Endodermal cell (in vitro differentiated cells): ENCODE measurements around the gene RHBDL1. TPM values are rescaled to one million over a fixed set of nuclear protein-coding genes. Genes with fewer than 3 reads are reported as not detected.
A peak's percentile ranks its signal among the peaks of the same experiment; 100 is the strongest.

Experiments
- DNase-seq: peaks from one replicate; pipeline ENCODE4 v3.0.0-alpha.2; 2017
- H3K27ac ChIP-seq: 2 replicates; pipeline ENCODE4 v1.5.1; 2013; ENCODE audit warnings: mild to moderate bottlenecking, low read depth, low read length, moderate library complexity
- H3K27me3 ChIP-seq: 2 replicates; pipeline ENCODE4 v1.6.1; 2013; ENCODE audit warnings: mild to moderate bottlenecking, low read length, moderate library complexity; ENCODE audit not compliant: insufficient read depth, control insufficient read depth, poor library complexity, severe bottlenecking
- H3K36me3 ChIP-seq: 2 replicates; pipeline ENCODE4 v1.7.0; 2013; ENCODE audit warnings: mild to moderate bottlenecking, low read length, moderate library complexity; ENCODE audit not compliant: control insufficient read depth, insufficient read depth
- H3K4me1 ChIP-seq: one replicate; pipeline ENCODE4 v1.7.0; 2013; ENCODE audit warnings: low read length; ENCODE audit not compliant: control insufficient read depth, insufficient read depth
- H3K4me3 ChIP-seq: 2 replicates; pipeline ENCODE4 v1.5.1; 2013; ENCODE audit warnings: mild to moderate bottlenecking, low read length, moderate library complexity
- H3K9ac ChIP-seq: 2 replicates; pipeline ENCODE4 v1.6.1; 2013; ENCODE audit warnings: mild to moderate bottlenecking, low read length, moderate library complexity; ENCODE audit not compliant: poor library complexity, severe bottlenecking; ENCODE audit errors: extremely low read depth
- H3K9me3 ChIP-seq: 2 replicates; pipeline ENCODE4 v1.6.1; 2013; ENCODE audit warnings: mild to moderate bottlenecking, low read length, moderate library complexity; ENCODE audit not compliant: control insufficient read depth
- H3K27ac Mint-ChIP-seq: 2 replicates; pipeline ENCODE4 v1.8.0; 2020; ENCODE audit warnings: mixed read lengths
- H3K27me3 Mint-ChIP-seq: 2 replicates; pipeline ENCODE4 v1.8.0; 2021; ENCODE audit warnings: mild to moderate bottlenecking, mixed read lengths; ENCODE audit not compliant: insufficient read depth
- H3K36me3 Mint-ChIP-seq: 2 replicates; pipeline ENCODE4 v1.8.0; 2020; ENCODE audit warnings: low read depth, mixed read lengths
- H3K4me1 Mint-ChIP-seq: 2 replicates; pipeline ENCODE4 v1.8.0; 2020; ENCODE audit warnings: mixed read lengths
- H3K4me3 Mint-ChIP-seq: 2 replicates; pipeline ENCODE4 v1.8.0; 2020; ENCODE audit warnings: mild to moderate bottlenecking, moderate library complexity, mixed read lengths
- H3K9me3 Mint-ChIP-seq: 2 replicates; pipeline ENCODE4 v1.8.0; 2020; ENCODE audit warnings: mild to moderate bottlenecking, mixed read lengths
- CTCF ChIP-seq: fragments of 200-600 bp; sonication (generic); conservative IDR thresholded peaks from 2 replicates; pipeline ENCODE4 v1.5.0; 2021; ENCODE audit warnings: antibody characterized with exemption, mild to moderate bottlenecking
- WGBS, 2 experiments: methylation state at CpG; one replicate each; pipeline versions ENCODE4 v1.1.5 to v1.1.7; 2013; ENCODE audit warnings: missing lambda C conversion rate in 2 of 2, mixed read lengths in 1 of 2; ENCODE audit not compliant: insufficient coverage in 1 of 2, insufficient read length in 1 of 2; 5-methylcytosine and 5-hydroxymethylcytosine counted together
- total RNA-seq, 2 donors: library from RNA; stranded (reverse); fragmentation: NEBNext Ultra II Directional in 1 of 2; extraction: Animal tissue kit (Norgen Biotek cat#: 25700) in 1 of 2; gene quantifications; 2 replicates in 1 of 2; 3 replicates in 1 of 2; pipeline ENCODE4 v1.2.1, GENCODE V29; 2021

Gene RHBDL1
- total RNA-seq, 2 donors from 2014 or later = 3.7 to 5.1 TPM

- H3K9me3 Mint-ChIP-seq = no peaks in the 10 kb centered on the region
- Histone ChIP-seq H3K27ac (no peak overlapping the region), H3K4me1 (no peaks in the 10 kb centered on the region), H3K27me3 (no peaks in the 10 kb centered on the region), H3K9me3 (no peaks in the 10 kb centered on the region), H3K9ac (peak overlapping the region; percentile 74), H3K4me3 (peak overlapping the region; percentile 87), H3K36me3 (no peaks in the 10 kb centered on the region)
- no peaks in the 10 kb centered on the region for H3K4me1 Mint-ChIP-seq
- no peak for TF ChIP-seq CTCF
- H3K4me3 Mint-ChIP-seq = peak overlapping the region; percentile 68
- DNase-seq = no peak
- H3K27ac Mint-ChIP-seq = no peak overlapping the region
- H3K27me3 Mint-ChIP-seq = no peaks in the 10 kb centered on the region
- WGBS, 2 experiments = 12 to 29% methylated on average over 17 to 44 of the region's 44 CpGs
- no peaks in the 10 kb centered on the region for H3K36me3 Mint-ChIP-seq
Observed at GRCh38 chr16:649631-650030, 25.8 kb upstream of the RHBDL1 start.

- DNase-seq = no peak
- no peak overlapping the region for H3K4me3 ChIP-seq
- H3K36me3 ChIP-seq = no peaks in the 10 kb centered on the region
- no peaks in the 10 kb centered on the region for H3K36me3 Mint-ChIP-seq
- WGBS, 2 experiments = 94 to 99% methylated on average over 15 to 22 of the region's 22 CpGs
- no peaks in the 10 kb centered on the region for H3K9me3 ChIP-seq
- H3K9ac ChIP-seq = no peak overlapping the region
- no peak overlapping the region for H3K27ac ChIP-seq
- no peak overlapping the region for H3K4me3 Mint-ChIP-seq
- H3K4me1 Mint-ChIP-seq = no peaks in the 10 kb centered on the region
- H3K9me3 Mint-ChIP-seq = no peaks in the 10 kb centered on the region
- no peaks in the 10 kb centered on the region for H3K27me3 Mint-ChIP-seq
- no peak for TF ChIP-seq CTCF
- no peak overlapping the region for H3K27ac Mint-ChIP-seq
- H3K4me1 ChIP-seq = no peaks in the 10 kb centered on the region
- no peaks in the 10 kb centered on the region for H3K27me3 ChIP-seq
Observed at GRCh38 chr16:651844-652243, 23.6 kb upstream of the RHBDL1 start.

- Mint-ChIP-seq H3K27me3 (no peaks in the 10 kb centered on the region), H3K36me3 (no peaks in the 10 kb centered on the region), H3K4me3 (no peak overlapping the region), H3K27ac (no peak overlapping the region), H3K4me1 (no peaks in the 10 kb centered on the region), H3K9me3 (no peaks in the 10 kb centered on the region)
- 95 to 97% methylated on average over 23 to 28 of the region's 28 CpGs for WGBS, 2 experiments
- no peak for TF ChIP-seq CTCF
- Histone ChIP-seq H3K9ac (no peak overlapping the region), H3K27ac (no peak overlapping the region), H3K4me3 (no peak overlapping the region), H3K9me3 (no peaks in the 10 kb centered on the region), H3K36me3 (no peaks in the 10 kb centered on the region), H3K27me3 (no peaks in the 10 kb centered on the region), H3K4me1 (no peaks in the 10 kb centered on the region)
- DNase-seq = no peak
Observed at GRCh38 chr16:652454-653305, 22.8 kb upstream of the RHBDL1 start.
